OCI-LY7 (cell line): Measurements from ENCODE around the gene KCNQ5.

Experiments
- EZH2phosphoT487 ChIP-seq: fragments of 200-600 bp; sonication (generic); IDR thresholded peaks from 2 replicates; pipeline ENCODE4 v1.6.1; 2018; ENCODE audit warnings: low read depth, borderline replicate concordance, mild to moderate bottlenecking, mixed run types, antibody characterized with exemption, low read length, moderate library complexity, mixed read lengths
- TF ChIP-seq, protein P1 (sequence below): fragments of 200-600 bp; sonication (generic); conservative IDR thresholded peaks from 2 replicates; pipeline ENCODE4 v1.5.1; 2014; ENCODE audit warnings: mild to moderate bottlenecking, antibody characterized with exemption, low read length, moderate library complexity, mixed read lengths

DNA sequence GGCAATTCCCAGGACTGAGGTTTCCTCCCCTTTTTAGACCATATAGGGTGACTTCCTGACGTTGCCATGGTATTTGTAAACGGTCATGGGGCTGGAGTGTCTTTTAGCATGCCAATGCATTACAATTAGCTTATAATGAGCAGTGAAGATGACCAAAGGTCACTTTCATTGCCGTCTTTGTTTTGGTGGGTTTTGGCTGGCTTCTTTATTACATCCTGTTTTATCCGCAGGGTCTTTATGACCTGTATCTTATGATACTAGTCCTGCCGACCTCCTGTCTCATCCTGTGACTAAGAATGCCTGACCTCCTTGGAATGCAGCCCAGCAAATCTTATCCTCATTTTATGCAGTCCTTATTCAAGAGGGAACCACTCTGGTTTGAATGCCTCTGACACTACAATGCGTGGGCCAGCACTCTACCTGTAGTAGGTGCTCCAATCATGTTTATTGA, 190.1 kb downstream of the KCNQ5 start:
- TF ChIP-seq, protein P1, sequence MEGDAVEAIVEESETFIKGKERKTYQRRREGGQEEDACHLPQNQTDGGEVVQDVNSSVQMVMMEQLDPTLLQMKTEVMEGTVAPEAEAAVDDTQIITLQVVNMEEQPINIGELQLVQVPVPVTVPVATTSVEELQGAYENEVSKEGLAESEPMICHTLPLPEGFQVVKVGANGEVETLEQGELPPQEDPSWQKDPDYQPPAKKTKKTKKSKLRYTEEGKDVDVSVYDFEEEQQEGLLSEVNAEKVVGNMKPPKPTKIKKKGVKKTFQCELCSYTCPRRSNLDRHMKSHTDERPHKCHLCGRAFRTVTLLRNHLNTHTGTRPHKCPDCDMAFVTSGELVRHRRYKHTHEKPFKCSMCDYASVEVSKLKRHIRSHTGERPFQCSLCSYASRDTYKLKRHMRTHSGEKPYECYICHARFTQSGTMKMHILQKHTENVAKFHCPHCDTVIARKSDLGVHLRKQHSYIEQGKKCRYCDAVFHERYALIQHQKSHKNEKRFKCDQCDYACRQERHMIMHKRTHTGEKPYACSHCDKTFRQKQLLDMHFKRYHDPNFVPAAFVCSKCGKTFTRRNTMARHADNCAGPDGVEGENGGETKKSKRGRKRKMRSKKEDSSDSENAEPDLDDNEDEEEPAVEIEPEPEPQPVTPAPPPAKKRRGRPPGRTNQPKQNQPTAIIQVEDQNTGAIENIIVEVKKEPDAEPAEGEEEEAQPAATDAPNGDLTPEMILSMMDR: no peak
- TF ChIP-seq EZH2phosphoT487: no peak
